ENCODE data around the gene RNASEL.
"Not testable (repeated sequence)": the region's sequence is repeated elsewhere in the genome, so short reads cannot be mapped to it uniquely, and the experiment has no call there.

Gene RNASEL, protein sequence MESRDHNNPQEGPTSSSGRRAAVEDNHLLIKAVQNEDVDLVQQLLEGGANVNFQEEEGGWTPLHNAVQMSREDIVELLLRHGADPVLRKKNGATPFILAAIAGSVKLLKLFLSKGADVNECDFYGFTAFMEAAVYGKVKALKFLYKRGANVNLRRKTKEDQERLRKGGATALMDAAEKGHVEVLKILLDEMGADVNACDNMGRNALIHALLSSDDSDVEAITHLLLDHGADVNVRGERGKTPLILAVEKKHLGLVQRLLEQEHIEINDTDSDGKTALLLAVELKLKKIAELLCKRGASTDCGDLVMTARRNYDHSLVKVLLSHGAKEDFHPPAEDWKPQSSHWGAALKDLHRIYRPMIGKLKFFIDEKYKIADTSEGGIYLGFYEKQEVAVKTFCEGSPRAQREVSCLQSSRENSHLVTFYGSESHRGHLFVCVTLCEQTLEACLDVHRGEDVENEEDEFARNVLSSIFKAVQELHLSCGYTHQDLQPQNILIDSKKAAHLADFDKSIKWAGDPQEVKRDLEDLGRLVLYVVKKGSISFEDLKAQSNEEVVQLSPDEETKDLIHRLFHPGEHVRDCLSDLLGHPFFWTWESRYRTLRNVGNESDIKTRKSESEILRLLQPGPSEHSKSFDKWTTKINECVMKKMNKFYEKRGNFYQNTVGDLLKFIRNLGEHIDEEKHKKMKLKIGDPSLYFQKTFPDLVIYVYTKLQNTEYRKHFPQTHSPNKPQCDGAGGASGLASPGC

DNA sequence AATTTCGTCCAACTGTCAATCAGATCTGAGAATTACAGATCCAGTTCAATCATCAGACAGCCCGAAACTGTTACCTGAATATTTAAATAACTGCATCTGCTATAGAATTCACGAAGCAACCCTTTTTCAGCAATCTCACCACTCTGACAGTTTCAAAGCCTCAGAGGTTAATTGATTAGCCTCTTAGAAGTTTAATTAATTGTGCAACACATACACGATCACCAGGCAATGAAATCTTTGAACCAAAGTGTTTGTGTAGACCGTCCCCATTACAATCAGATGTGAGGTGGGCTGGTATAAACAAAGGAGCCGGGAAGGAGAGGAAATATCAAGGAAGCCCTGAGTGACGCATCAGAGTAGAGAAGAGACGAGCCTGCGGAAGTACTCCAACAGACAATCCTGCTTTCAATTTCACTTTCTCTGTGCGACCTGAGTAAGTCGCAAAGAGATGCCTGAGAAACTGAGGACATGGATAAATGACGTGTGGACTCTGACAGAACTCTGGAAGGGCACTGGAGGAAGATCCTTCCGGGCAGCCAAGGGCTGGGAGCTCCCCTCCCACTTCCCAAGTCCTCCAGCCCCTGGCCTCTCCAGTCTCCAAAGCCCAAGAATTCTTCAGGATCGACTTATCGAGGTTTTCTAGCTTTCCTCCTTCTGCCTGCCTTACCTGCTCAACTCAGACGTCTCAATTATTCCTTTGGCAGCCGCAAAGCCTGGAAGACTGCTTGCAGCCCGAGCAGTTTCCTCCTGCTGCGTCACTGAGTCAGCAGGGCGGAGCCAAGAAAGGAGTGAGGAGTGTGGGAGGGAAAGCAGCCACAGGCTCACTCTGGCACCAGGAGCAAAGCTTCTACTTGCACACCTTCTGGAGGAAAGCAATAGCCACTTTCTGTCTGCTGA lies at the start of gene RNASEL:
RNASEL (minus strand) TSS at position 757 of the 897 bp plus-strand sequence. CDS start 2,450 bp downstream, outside the sequence.
- DNase-seq (ENCODE audit: low read depth), result peak; percentile 85

DNA sequence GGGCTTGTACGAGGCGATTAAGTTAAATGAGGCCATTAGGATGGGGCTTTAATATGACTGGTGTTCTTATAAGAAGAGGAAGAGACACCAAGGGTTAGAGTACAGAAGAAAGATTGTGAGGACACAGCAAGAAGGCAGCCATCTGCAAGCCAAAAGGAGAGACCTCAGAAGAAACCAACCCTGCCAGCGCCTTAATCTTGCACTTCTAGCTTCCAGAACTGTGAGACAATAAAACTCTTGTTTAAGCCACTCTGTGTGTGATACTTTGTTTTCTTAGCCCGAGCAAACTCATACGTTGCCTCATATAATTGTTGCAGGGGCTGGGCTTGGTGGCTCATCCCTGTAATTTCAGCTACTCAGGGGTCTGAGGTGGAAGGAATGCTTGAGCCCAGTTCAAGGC lies 48.7 kb upstream of the RNASEL start:
- DNase-seq (ENCODE audit: low read depth), result no peak

DNA sequence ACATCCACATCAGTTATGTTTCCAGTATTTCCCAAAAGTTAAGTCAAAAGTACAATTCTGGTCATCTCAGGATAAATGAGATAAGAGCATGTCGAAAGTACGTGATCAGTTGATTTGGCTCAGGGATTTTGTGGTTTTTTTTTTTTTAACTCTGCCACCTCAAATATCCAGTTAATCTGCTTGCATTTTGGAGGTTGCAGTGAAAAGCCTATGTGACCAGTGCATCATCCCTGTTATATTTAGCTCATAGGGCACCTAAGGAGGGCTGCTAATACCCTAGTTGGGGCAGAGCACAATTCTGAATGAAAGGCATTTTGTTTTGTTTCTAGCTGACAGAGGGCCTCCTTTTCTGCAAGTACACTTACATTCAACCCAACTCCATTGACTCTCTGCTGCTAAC lies 46.8 kb upstream of the RNASEL start:
- no peak for DNase-seq (ENCODE audit: low read depth)

DNA sequence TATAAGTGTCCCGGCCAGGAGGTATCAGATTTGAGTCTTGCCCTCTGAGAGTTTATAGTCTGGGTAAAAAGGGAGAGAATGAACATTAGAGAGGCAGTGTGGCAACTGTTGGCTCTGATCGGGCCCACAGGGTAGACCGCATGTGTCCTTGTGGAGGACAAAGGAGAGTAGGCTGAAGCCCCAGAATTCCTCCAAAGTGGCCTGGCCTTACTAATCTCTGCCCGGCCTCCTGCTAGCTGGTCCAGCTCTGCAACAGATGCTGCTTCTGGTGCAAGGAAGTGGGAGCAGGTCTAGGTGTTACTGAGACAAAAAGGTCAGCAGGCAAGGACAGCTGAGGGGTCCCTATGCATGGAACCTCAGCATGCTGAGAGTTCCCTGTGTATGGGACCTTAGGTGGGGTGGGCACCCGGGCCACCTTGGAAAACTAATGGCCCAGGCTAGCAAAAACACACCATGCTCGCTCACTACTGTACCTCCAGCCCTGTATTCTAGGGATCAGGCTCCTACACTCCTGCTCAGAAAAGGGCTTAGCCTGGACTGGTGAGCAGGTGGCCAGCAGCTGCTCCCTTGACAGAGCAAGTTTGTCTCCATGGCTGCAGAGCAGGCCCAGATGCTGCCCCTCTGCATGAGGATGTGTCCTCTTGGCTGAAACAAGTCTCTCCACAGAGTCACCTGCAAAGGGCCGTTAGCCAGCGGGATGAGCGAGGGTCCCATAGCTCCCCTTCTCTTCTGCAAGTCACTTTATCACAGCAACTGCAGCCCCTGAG lies 45.4 kb upstream of the RNASEL start:
- no peak for DNase-seq (ENCODE audit: low read depth)

DNA sequence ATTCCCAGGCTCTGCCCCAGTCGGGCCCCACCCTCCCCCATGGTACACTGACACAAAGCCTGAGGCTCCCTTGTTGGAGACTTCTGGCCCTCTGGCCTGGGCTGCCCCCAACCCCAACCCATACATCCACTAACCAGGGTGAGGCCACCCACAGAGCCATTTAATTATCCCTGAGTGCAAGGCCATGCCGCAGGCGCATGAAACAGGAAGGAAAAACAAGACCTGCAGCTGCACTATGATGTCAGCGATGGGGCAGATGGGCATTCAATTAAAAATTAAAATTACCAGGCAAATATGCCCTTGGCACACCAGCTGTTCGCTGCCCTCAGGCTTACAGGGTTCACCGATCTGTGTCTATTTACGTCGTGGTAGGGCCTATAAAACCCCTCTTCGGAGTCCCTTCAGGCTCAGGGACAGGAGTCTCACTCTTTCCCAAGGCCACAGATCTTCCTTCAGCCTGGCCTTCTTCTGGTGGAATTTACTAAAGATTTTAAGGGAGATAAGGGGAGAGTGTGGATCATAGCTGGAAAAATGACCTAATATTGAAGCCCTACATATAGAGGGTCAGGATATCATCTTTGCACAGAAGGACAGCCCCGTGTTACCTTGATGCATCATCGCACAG lies 44.7 kb upstream of the RNASEL start:
- no peak for DNase-seq (ENCODE audit: low read depth)

DNA sequence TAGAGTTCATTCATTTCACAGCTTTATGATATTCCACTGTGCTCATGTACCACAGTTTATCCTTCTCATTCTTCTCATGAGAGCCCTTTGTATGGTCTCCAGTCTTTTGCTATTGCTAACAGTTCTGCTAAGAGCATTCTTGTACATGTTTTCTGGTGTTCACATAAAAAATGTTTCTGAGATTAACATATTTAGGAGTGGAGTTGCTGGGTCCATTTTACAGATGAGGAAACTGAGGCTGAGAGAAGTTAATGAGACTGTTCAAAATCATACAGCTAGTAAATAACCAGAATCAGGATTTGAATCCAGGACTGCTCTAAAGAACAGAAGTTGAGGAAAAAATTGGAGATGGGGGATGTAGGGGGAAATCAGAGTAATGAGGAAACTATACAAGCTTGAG lies 44.0 kb upstream of the RNASEL start:
- DNase-seq (ENCODE audit: low read depth), result no peak

DNA sequence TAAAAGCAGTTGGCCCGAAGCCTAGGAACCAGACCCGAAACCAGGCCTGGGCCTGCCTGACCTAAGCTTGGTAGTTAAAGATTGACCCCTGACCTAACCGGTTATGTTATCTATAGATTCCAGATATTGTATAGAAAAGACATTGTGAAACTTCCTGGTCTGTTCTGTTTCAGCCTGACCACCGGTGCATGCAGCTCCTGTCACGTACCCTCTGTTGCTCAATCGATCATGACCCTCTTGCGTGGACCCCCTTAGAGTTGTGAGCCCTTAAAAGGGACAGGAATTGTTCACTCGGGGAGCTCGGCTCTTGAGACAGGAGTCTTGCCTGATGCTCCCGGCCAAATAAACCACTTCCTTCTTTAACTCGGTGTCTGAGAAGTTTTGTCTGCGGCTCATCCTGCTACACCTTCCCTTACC lies 43.4 kb upstream of the RNASEL start:
- not testable (repeated sequence) for DNase-seq (ENCODE audit: low read depth)

DNA sequence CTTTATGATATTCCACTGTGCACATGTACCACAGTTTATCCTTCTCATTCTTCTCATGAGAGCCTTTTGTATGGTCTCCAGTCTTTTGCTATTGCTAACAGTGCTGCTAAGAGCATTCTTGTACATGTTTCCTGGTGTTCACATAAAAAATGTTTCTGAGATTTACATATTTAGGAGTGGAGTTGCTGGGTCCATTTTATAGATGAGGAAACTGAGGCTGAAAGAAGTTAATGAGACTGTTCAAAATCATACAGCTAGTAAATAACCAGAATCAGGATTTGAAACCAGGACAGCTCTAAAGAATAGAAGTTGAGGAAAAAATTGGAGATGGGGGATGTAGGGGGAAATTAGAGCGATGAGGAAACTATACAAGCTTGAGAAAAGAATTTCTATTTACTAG lies 42.9 kb upstream of the RNASEL start:
- no peak for DNase-seq (ENCODE audit: low read depth)

DNA sequence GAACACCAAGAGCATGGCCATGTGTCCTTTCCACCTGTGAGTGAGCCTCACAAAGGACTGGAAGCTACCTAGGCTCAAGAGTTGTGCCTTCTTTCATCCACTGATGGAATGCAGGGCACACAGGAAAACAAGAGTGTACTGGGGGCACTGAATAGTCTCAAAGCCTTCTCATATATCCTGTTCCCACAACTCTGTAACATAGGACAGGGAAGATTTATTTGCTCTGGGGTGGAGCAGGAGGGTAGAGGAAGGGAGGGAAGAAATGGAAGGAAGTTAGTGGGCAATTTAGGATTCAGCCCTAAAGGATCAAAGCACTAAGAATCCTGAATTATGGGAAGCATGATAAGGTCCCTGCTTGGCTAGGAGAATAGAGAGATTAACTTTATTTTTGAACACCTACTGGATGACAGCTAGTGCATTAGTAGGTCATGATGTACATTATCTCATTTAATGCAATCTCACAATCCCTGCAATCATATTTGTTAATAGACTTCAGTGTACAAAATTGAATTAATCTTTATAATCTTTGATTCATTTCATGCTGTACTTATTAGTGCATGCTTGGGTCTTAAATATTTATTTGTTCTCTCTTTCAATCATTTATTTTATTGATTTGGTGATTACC lies 42.1 kb upstream of the RNASEL start:
- DNase-seq (ENCODE audit: low read depth), result no peak

DNA sequence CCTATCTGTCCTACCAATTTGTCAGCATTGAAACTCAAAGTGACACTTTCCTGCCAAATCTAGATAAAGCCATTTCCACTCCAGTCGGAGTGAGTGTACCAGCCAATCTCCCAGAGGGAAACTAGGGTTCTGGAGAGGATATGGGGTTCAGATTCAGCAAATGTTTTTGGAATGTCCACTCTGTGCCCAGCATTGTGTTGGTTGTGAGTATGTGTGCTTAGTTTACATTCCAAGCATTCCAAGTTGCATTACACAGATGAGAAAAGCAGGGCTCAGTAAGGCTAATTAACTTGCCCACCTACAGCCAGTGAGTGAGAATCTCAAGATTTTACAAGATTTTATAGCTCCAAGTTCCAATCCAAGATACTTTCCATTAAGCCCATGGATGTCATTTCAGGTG lies 41.5 kb upstream of the RNASEL start:
- DNase-seq (ENCODE audit: low read depth), result no peak

DNA sequence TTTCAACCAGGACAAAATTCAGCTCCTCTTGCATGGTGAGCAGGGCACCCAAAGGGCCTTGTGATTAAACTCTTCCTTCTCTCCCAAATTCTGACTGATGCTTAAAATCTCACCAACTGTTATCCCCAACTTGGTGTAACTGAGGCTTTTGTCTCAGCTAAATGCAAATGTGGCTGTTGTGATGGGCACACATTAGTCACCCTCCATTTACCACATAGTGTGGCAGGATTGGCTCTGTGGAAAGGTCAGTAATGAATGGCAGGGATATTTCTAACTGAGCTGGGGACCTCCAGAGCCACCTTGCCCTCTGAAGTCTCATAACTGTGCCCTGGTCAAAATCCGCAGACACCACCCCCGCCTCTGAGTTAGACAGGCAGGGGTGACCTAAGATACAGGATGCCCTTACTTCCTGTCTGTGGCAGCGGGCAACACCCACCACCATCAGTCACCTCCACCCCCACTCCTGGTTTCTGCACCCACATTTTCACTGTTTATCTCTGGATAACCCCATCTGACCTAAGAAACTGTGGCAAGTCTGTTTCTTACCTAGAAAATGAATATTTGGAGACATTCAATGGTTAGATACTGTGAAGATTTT lies 40.5 kb upstream of the RNASEL start:
- no peak for DNase-seq (ENCODE audit: low read depth)

DNA sequence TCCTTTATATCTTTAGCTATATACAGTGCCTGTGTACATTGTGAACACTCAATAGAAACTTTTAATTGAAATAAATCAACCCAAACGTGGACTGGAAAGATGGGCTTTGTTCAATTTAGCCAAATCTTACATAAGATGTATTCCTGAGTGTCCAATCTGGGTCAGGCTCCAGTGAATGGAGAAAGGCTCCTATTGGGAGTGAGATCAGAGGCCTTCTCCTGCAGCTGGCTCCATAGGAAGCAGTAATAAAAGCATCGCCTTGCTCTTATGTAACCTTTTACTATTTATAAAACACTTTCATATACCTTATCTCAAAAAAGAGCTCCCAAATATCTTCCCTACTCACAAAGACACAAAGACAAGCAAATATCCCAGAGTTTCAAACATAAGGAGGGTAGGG lies 40.0 kb upstream of the RNASEL start:
- no peak for DNase-seq (ENCODE audit: low read depth)

DNA sequence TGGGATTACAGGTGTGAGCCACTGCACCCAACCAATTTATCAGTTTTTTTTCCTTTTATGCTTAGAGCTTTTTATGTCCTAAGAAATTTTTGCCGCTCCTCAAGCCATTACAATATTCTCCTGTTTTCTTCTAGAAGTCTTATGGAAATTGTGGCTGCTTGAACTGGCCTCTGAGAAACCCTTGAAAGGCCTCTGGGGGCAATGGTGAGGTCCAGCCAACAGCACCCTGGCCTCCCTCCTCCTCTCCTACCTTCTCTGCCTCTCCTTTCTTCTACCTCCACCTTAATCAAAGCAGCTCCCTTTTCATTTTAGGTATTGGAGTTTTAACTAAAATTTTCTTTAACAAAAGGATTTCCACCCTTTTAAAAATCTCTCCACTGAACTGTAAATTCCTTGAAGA lies 39.6 kb upstream of the RNASEL start:
- DNase-seq (ENCODE audit: low read depth), result no peak

DNA sequence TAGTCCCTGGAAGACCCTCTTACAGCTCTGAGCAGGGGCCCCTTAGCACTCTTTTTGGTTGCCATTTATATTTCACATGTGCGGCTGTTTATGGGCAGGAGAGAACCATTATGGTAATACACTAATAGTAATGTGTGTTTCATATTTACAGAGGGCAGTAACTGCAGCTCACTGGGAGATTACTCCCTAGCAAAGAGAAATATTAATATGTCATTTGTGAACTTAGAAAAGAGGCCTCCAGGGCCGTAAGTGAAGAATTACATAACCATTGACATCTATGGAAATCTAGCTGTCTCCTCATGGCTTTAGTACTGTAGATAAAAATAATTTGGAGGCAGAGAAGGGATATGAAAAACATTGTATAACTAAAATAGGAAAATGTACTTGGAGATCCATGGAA lies 38.6 kb upstream of the RNASEL start:
- DNase-seq (ENCODE audit: low read depth), result no peak

DNA sequence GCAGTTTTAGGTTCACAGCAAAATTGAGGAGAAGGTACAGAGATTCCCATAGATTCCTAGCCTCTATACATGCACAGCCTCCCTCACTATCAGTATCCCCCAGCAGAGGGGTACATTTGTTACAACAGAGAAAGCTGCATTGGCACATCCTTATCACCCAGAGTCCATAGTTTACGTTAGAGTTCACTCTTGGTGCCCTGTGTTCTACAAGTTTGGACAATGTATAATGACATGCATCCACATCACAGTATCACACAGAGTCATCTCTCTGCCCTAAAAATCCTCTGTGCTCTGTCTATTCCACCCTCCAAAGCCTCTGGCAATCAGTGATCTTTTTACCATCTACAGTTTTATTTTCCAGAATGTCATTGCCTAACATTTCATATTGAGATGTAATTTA lies 37.5 kb upstream of the RNASEL start:
- DNase-seq (ENCODE audit: low read depth), result no peak

DNA sequence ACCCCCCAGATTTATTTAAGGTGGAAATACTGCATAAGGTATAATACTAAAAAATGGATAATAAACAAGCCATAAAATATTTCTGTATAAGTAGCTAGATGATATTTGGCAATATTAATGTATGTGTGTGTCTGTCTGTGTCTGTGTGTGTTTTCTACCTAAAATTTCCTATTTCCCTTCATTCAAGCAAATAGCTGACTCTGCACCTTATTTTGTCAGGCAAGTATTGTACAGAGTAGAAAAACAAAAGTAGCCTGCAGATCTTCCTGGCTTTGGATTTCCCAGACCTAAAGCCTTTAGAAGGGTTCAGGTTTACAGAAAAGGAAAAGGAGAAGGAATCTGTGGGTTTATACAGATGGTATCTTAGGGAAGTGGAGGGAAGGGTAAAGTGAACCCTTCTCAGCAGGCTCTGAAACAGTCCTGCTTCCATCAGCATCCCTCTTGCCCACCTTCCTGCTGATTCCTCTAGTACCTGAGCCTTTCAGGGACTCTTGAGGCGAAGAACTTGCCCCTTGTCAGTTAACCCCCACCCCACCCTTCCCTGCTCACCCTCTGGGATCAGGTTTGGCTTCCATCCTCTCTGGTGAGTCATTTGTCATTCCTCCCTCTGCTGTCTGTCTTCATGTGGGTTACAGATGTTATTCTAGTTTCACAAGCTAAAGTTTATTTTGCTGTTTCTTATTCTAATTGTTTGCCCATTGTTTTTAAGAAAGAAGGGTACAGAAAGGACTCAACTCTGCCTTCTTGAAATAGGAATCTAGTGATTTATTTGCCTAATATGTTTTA lies 36.9 kb upstream of the RNASEL start:
- DNase-seq (ENCODE audit: low read depth), result peak; percentile 26

DNA sequence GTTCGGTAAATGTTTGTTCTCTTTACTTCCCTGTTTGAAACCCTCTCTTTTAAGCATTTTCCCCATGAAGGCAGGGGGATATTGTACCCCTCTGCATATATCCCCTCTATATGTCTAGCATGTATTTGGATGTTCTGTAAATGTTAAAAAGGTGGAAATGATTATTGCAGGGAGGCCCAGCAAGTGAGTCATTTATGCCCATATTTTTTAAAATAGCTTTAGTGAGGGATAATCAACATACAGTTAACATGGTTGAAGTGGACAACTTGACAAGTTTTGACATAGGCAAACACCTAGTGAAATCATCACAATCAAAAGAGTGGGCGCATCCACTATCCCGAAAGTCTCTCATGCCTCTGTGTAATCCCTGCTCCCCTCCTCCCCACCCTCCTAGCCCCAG lies 36.0 kb upstream of the RNASEL start:
- no peak for DNase-seq (ENCODE audit: low read depth)

DNA sequence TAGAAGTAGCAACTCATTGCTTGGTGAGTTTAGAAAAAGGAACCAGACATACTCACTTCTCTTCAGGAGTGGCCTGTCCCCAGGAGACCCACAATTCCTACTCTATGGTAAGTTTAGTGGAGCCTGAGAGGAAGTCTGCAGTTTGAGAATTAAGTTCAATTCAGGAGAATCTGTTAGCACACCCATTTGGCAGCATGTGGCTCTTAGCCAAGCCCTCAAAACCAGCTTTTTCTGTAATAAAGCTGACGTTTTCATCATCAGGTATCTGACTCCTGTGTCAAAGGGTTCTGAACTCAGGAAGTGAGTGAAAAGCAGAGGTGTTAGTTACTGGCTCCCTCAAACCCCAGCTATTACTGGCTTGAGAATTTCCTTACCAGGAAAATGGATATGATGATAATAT lies 35.5 kb upstream of the RNASEL start:
- DNase-seq (ENCODE audit: low read depth), result no peak

DNA sequence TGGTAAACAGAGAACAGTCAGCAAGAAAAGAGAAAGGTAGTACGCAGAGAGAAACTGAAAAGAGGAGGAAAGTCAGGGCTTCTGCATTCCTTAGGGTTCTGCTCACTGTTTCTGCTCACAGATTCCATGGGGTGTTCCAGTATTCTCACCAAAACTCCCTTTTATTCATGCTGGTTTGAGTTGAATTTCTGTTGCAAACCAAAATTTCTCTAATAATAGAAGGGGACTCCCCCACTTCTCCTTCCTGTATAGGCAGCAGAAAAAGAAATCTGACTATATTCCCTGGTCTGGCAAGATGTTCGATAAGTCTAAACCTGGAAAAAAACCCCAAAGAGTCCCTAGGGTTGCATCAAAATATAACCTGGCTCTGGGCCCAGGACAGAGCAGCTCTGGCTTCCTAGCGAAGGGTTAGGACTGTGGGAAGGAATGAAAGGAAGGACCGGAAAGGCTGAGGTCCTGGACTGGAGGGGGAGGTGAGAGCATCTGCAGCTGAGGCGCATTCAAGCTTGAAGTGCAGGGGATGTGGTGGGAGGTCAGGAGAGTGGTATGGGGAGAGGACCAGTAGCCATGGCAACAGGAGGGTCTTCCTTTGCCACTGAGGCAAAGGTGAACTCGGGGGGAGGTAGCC lies 34.0 kb upstream of the RNASEL start:
- DNase-seq (ENCODE audit: low read depth), result no peak
